Activated T-helper 1 cell treated with anti-CD3 and anti-CD28 coated beads, Interleukin-12 subunit alpha, Interleukin-12 subunit beta, Interleukin-2, Interleukin-4 antibody, amounts not matched to agents 30 ng/mL and 10 ng/mL and 1 ng/mL, durations not matched to agents 14 hours and 24 hours and 36 hours (primary cell): Measurements from ENCODE around the gene TNS3. TPM values are rescaled to one million over a fixed set of nuclear protein-coding genes. Genes with fewer than 3 reads are reported as not detected.
"Not testable (repeated sequence)": the region's sequence is repeated elsewhere in the genome, so short reads cannot be mapped to it uniquely, and the experiment has no call there.

Source experiments
- DNase-seq: peaks from one replicate; pipeline ENCODE4 v3.0.0; 2021; ENCODE audit warnings: low spot score
- H3K27ac Mint-ChIP-seq: one replicate; pipeline ENCODE4 v1.8.0; 2021; ENCODE audit warnings: mild to moderate bottlenecking, mixed read lengths
- H3K27me3 Mint-ChIP-seq: one replicate; pipeline ENCODE4 v1.8.0; 2022; ENCODE audit warnings: mild to moderate bottlenecking, moderate library complexity, mixed read lengths; ENCODE audit not compliant: insufficient read depth
- H3K36me3 Mint-ChIP-seq: one replicate; pipeline ENCODE4 v1.8.0; 2021; ENCODE audit warnings: low read depth, mixed read lengths
- H3K4me1 Mint-ChIP-seq: one replicate; pipeline ENCODE4 v1.8.0; 2021; ENCODE audit warnings: low read depth, mixed read lengths
- H3K4me3 Mint-ChIP-seq: one replicate; pipeline ENCODE4 v1.8.0; 2021; ENCODE audit warnings: mild to moderate bottlenecking, moderate library complexity, mixed read lengths
- H3K9me3 Mint-ChIP-seq: one replicate; pipeline ENCODE4 v1.8.0; 2021; ENCODE audit warnings: mixed read lengths
- intact Hi-C: fragments of 100-400 bp; cut with micrococcal nuclease; formaldehyde crosslinking; loops from one replicate; pipeline ENCODE4 v1.15.1; 2024
- total RNA-seq: library from RNA; stranded (reverse); gene quantifications from 2 replicates; pipeline ENCODE4 v1.2.3, GENCODE V29; 2022

Gene TNS3
- total RNA-seq, 1 donor from 2014 or later: 5.8 TPM

GRCh38 chr7:47544416-47544815 is 37.5 kb downstream of the TNS3 start:
- Mint-ChIP-seq H3K36me3 (no peaks in the 10 kb centered on the region), H3K27me3 (peaks cover 6% of the 10 kb centered on the region), H3K4me1 (no peaks in the 10 kb centered on the region), H3K9me3 (no peaks in the 10 kb centered on the region), H3K27ac (no peak overlapping the region), H3K4me3 (no peak overlapping the region)
- intact Hi-C loops: no loop called here
- DNase-seq: no peak

- Mint-ChIP-seq H3K4me3 (no peak overlapping the region), H3K4me1 (no peaks in the 10 kb centered on the region), H3K27ac (no peak overlapping the region), H3K36me3 (no peaks in the 10 kb centered on the region), H3K27me3 (peaks cover 7% of the 10 kb centered on the region), H3K9me3 (no peaks in the 10 kb centered on the region)
- intact Hi-C loops: no loop called here
- DNase-seq: no peak
Observed at GRCh38 chr7:47543714-47544113, 38.2 kb downstream of the TNS3 start.

DNA sequence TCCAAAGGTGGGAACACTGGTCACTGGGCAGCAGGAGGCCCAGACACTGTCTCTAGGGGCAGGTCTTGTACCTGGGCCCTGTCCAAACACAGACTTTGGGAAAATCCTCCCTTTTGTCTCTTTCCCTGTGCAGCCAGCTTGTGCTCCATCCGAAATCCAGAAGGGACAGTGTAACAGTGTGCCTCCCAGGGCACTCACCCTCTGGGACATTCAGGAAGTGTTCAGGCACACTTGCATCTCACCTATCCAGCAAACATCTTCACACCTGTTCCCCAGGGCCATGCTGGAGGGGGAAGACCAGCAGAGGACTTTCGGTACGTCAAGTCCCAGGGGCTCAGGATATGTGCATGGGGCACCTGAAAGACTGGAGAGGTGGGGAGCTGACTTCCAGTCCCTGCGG is 38.9 kb downstream of the TNS3 start:
- intact Hi-C loops: no loop called here
- Mint-ChIP-seq H3K4me1 (no peaks in the 10 kb centered on the region), H3K4me3 (no peak overlapping the region), H3K9me3 (no peaks in the 10 kb centered on the region), H3K27me3 (peaks cover 11% of the 10 kb centered on the region), H3K27ac (no peak overlapping the region), H3K36me3 (no peaks in the 10 kb centered on the region)
- no peak for DNase-seq

- intact Hi-C loops: no loop called here
- no peak overlapping the region for H3K4me3 Mint-ChIP-seq
- H3K36me3 Mint-ChIP-seq: no peaks in the 10 kb centered on the region
- DNase-seq: no peak
- peaks cover 13% of the 10 kb centered on the region for H3K27me3 Mint-ChIP-seq
- H3K9me3 Mint-ChIP-seq: no peaks in the 10 kb centered on the region
- no peak overlapping the region for H3K27ac Mint-ChIP-seq
- no peaks in the 10 kb centered on the region for H3K4me1 Mint-ChIP-seq
Observed at GRCh38 chr7:47542051-47542450, 39.9 kb downstream of the TNS3 start.

GRCh38 chr7:47541485-47541884 is 40.4 kb downstream of the TNS3 start:
- H3K4me3 Mint-ChIP-seq, H3K4me1 Mint-ChIP-seq, H3K27ac Mint-ChIP-seq, H3K9me3 Mint-ChIP-seq, H3K36me3 Mint-ChIP-seq, intact Hi-C loops, DNase-seq: not testable (repeated sequence)
- H3K27me3 Mint-ChIP-seq: peaks cover 13% of the 10 kb centered on the region

DNA sequence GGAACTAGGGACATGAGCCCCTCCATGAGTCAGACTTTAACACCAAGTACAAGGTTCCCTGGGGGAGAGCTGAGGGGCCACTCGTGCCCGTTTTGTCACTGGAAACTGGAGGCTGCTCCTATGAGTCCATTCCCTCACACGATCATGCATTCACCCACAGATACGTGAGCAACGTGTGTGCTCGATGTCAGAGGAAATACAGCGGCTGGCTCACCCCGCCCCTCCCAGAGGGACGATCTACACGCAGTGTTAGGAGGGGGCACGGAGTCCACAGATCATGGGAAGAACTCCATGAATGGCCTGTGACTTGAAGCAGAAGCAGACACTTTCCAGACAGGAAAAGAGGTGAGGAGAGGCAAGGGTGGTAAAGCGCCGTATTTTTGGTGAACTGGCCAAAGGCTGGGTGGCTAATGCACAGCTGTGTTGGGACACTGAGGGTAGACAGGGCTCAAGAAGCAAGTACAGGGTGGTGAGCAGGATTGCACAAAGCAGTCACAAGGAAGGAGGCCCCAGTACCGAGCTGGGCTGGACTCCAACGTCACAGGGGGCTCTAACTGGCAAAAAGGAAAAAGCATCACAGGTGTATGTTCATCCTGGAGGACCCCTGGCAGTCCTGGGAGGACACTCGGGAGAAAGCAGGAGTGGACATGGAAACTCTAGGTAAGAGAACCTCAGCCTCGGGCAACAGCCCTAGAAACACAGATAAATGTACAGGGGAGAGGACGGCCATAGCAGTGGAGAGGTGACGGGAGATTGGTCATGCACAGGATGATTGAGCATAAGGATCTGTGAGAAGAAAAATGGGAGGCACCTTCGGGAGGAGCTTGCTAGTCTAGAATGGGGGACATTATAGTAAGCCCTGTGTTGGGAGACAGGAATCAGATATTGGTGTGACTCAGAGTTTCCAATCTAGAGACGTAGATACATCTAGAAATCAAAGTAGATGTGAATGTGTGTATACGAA is 41.2 kb downstream of the TNS3 start:
- H3K9me3 Mint-ChIP-seq: no peaks in the 10 kb centered on the region
- no peaks in the 10 kb centered on the region for H3K36me3 Mint-ChIP-seq
- H3K27ac Mint-ChIP-seq: no peak overlapping the region
- no peak overlapping the region for H3K4me3 Mint-ChIP-seq
- intact Hi-C loops: no loop called here
- no peak for DNase-seq
- H3K4me1 Mint-ChIP-seq: no peaks in the 10 kb centered on the region
- H3K27me3 Mint-ChIP-seq: peaks cover 13% of the 10 kb centered on the region

DNA sequence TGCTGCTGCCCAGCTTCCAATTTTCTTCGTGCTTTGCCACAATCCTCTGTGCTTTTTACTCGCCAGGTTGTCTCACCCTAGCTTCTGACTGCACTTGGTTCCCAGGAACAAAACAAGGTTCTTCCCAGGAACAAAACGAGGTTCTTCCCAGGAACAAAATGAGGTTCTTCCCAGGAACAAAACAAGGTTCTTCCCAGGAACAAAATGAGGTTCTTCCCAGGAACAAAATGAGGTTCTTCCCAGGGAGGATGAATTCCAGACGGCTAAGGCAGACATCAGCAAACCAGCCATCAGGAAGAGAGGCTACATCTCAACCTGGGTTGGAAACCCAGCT is 41.9 kb downstream of the TNS3 start:
- no peaks in the 10 kb centered on the region for H3K4me1 Mint-ChIP-seq
- intact Hi-C loops: no loop called here

DNA sequence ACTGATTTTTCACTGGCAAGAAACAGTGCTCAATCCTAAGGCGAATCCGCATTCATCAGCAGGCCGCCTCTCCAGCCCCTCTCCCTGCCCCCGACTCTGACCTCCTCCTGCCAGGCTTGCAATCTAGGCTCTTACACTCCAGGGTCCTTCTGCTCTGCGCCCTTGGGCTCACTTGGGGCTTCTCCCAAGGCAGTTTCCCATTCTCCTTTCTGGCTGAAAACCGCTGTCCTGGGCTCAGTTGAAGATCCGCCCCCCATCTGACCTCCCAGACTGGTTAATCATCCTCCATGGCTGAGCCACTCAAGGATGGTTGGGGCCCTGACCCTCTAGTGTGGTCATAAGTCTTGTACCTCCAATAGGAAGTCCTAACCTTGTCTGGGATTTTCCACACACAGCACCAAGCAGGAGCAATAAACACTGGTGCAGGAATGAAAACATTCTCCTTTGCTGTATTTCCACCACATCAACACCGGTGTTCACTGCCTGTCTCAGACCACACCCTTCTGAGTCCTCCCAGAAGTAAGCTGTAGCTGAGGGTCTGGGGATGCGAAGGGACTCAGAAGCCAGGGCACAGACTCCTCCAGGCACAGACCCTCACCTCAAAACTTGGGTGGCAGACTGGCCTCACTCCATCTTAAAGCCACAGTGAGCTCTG is 42.4 kb downstream of the TNS3 start:
- intact Hi-C loops: loop anchor here (10.0 kb wide), 1 partner anchor 95 kb away; no protein-coding TSS in a partner anchor
- H3K4me3 Mint-ChIP-seq: no peak overlapping the region
- H3K4me1 Mint-ChIP-seq: no peaks in the 10 kb centered on the region
- no peak overlapping the region for H3K27ac Mint-ChIP-seq
- H3K27me3 Mint-ChIP-seq: peaks cover 12% of the 10 kb centered on the region
- no peaks in the 10 kb centered on the region for H3K9me3 Mint-ChIP-seq
- DNase-seq: no peak
- H3K36me3 Mint-ChIP-seq: no peaks in the 10 kb centered on the region

More for the DNA sequence above, 41.9 kb downstream of the TNS3 start:
- H3K36me3 Mint-ChIP-seq: no peaks in the 10 kb centered on the region
- no peak overlapping the region for H3K27ac Mint-ChIP-seq
- H3K4me3 Mint-ChIP-seq: no peak overlapping the region
- H3K27me3 Mint-ChIP-seq: peaks cover 13% of the 10 kb centered on the region
- no peaks in the 10 kb centered on the region for H3K9me3 Mint-ChIP-seq
- no peak for DNase-seq

DNA sequence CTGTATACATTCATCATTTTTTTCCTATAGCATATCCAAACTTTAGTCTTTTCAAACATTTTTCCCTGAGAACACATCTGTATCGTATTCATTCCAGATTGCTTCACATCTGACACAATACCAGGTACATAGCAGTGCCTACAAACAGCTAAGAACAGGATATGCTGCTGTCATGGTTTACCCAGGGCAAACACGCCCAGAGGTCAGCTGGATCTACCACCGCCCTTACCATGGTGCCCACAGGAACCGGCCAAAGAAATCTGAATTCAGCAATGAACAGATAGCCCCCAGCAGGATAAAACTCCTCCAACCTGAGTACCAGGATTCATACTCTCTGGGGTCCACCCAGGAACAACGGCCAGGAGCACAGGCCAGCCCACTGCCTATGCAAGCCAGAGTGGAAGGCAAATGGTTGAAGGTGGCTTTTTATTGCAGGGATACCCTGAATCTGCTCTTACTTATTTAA is 43.0 kb downstream of the TNS3 start:
- Mint-ChIP-seq H3K9me3 (no peaks in the 10 kb centered on the region), H3K4me3 (no peak overlapping the region), H3K36me3 (no peaks in the 10 kb centered on the region), H3K4me1 (no peaks in the 10 kb centered on the region), H3K27ac (no peak overlapping the region), H3K27me3 (peaks cover 10% of the 10 kb centered on the region)
- no peak for DNase-seq
- intact Hi-C loops: loop anchor here (10.0 kb wide), 1 partner anchor 94 kb away; no protein-coding TSS in a partner anchor

DNA sequence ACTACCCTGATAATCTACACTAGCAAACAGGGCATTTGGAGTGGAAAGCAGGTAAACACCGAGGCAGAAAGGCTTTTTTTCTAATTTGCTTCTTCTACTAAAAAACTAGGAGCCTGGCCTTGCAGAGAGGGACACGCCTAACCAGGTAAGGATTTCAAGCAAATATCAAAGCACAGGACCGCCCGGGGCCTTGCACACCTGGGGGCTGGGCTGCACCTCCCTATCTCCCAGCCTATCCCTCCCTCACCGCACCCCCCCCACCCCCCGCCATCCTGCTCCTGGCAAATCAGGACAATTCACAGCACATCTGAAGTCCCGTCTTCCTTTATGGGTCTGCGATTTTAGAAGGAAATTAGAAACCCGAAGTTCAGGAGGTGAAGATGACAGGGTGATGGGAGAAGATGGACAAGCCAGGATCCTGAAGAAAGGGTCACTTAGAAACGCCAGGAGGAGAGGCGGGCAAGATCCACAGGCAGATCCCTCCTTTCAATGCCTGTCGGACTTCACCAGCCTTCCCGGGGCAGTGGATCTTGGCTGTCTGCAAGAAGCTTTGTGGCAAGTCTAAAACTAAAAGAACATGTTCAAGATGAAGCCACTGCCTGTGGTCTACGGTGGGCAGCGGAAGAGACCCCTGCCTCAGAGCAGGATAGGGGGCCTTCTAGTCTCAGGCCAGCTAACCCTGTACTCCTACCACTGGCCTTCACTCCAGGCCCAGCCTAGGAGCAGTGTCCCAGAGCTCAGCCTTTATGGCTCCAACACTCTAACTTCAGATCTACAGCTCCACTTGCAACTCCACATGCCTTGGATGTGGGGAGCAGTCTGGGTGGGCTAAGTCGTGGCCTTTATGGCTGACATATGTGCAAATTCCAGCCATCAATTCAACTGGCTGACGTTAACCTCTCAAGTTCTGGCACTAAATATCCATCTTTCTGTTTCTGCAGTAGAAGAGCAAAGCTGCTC is 43.9 kb downstream of the TNS3 start:
- H3K4me3 Mint-ChIP-seq: no peak overlapping the region
- no peaks in the 10 kb centered on the region for H3K9me3 Mint-ChIP-seq
- no peaks in the 10 kb centered on the region for H3K36me3 Mint-ChIP-seq
- H3K27me3 Mint-ChIP-seq: peaks cover 7% of the 10 kb centered on the region
- H3K4me1 Mint-ChIP-seq: no peaks in the 10 kb centered on the region
- H3K27ac Mint-ChIP-seq: no peak overlapping the region
- intact Hi-C loops: loop anchor here (10.0 kb wide), 1 partner anchor 93 kb away; no protein-coding TSS in a partner anchor
- no peak for DNase-seq

- intact Hi-C loops: loop anchor here (10.0 kb wide), 1 partner anchor 92 kb away; no protein-coding TSS in a partner anchor
- H3K36me3 Mint-ChIP-seq: no peaks in the 10 kb centered on the region
- H3K4me3 Mint-ChIP-seq: no peak overlapping the region
- H3K27ac Mint-ChIP-seq: no peak overlapping the region
- H3K27me3 Mint-ChIP-seq: peaks cover 7% of the 10 kb centered on the region
- no peak for DNase-seq
- no peaks in the 10 kb centered on the region for H3K9me3 Mint-ChIP-seq
- H3K4me1 Mint-ChIP-seq: no peaks in the 10 kb centered on the region
Observed at GRCh38 chr7:47536661-47537611, 45.0 kb downstream of the TNS3 start.
